Aorta (tissue), 5 donors: ENCODE data around the gene SEMG1. TPM values are rescaled to one million over a fixed set of nuclear protein-coding genes. Genes with fewer than 3 reads are reported as not detected.

ENCODE experiments used
- ATAC-seq: fragments of 200-7000 bp; cut with Tn5 transposase; one replicate; pipeline ENCODE4 v1.9.1; 2022; ENCODE audit warnings: moderate library complexity; ENCODE audit not compliant: low FRiP score
- DNase-seq, 2 donors: peaks; one replicate each; pipeline ENCODE4 v3.0.0-alpha.2; 2020
- H3K27ac ChIP-seq, 2 donors: one replicate each; pipeline ENCODE4 v1.5.1; 2013; ENCODE audit warnings: low read length in 2 of 2, mild to moderate bottlenecking in 2 of 2, moderate library complexity in 2 of 2, control low read depth in 1 of 2, inconsistent platforms in 1 of 2, low read depth in 1 of 2
- H3K27me3 ChIP-seq, 2 donors: one replicate each; pipeline ENCODE4 v1.6.1; 2013; ENCODE audit warnings: control low read depth in 1 of 2, low read length in 1 of 2, mild to moderate bottlenecking in 1 of 2, moderate library complexity in 1 of 2; ENCODE audit not compliant: insufficient read depth in 2 of 2, control insufficient read depth in 1 of 2
- H3K36me3 ChIP-seq, 2 donors: one replicate each; pipeline ENCODE4 v1.6.1; 2013; ENCODE audit warnings: control low read depth in 1 of 2, low read length in 1 of 2, mild to moderate bottlenecking in 1 of 2; ENCODE audit not compliant: insufficient read depth in 2 of 2, control insufficient read depth in 1 of 2
- H3K4me1 ChIP-seq, 2 donors: one replicate each; pipeline ENCODE4 v1.6.1; 2013; ENCODE audit warnings: low read length in 2 of 2, control low read depth in 1 of 2, mild to moderate bottlenecking in 1 of 2, moderate library complexity in 1 of 2; ENCODE audit not compliant: insufficient read depth in 2 of 2, control insufficient read depth in 1 of 2
- H3K4me3 ChIP-seq, 2 donors: one replicate each; pipeline ENCODE4 v1.5.1; 2013; ENCODE audit warnings: low read length in 2 of 2, control low read depth in 1 of 2, mild to moderate bottlenecking in 1 of 2
- H3K9me3 ChIP-seq: one replicate; pipeline ENCODE4 v1.6.1; 2013; ENCODE audit warnings: mild to moderate bottlenecking, low read length; ENCODE audit not compliant: control insufficient read depth
- WGBS, 2 donors: extraction: QIAGEN DNeasy Blood & Tissue Kit; methylation state at CpG; one replicate each; pipeline ENCODE4 v1.1.7; 2013; 5-methylcytosine and 5-hydroxymethylcytosine counted together
- intact Hi-C, 2 donors: fragments of 100-400 bp; cut with DNase I; formaldehyde crosslinking; loops; one replicate each; pipeline versions ENCODE4 v1.14.2 to v1.15.0; 2022
- polyA plus RNA-seq, 2 donors: library from polyadenylated mRNA; stranded (reverse); fragments of 200-250 nt; gene quantifications; one replicate each; pipeline ENCODE4 v1.2.3, GENCODE V29; 2013
- total RNA-seq, 2 donors: library from RNA; stranded (reverse); fragmentation: NEBNext Ultra II Directional; extraction: Animal tissue kit (Norgen Biotek cat#: 25700); gene quantifications; one replicate each; pipeline ENCODE4 v1.2.1, GENCODE V29; 2021
- donor health status: healthy with polysubstance abuse.
- donor health status: Bipolar disorder and iron deficiency.
- donor health status: DM: no; HTN: no; CAD: no.
- donor health status: DM: no; HTN: no; CAD: no.
- donor health status: DM: yes; HTN: yes; CAD: no.

SEMG1 gene
- total and polyA plus RNA-seq, 4 donors: not detected

GRCh38 chr20:45238139-45238538, 31.3 kb downstream of the SEMG1 start:
- WGBS, 2 donors: 79 to 88% methylated on average over 2 of the region's 2 CpGs
- ATAC-seq (no peak), DNase-seq (no peak)
- intact Hi-C loops: no loop called here
- Histone ChIP-seq H3K4me3 (no peak overlapping the region), H3K9me3 (peaks cover 9% of the 10 kb centered on the region), H3K27me3 (no peaks in the 10 kb centered on the region), H3K27ac (no peak overlapping the region), H3K36me3 (no peaks in the 10 kb centered on the region), H3K4me1 (no peaks in the 10 kb centered on the region)

GRCh38 chr20:45246109-45246508, 39.3 kb downstream of the SEMG1 start:
- Histone ChIP-seq H3K4me1 (no peaks in the 10 kb centered on the region), H3K36me3 (no peaks in the 10 kb centered on the region), H3K4me3 (no peak overlapping the region), H3K27ac (no peak overlapping the region), H3K27me3 (no peaks in the 10 kb centered on the region), H3K9me3 (no peaks in the 10 kb centered on the region)
- intact Hi-C loops: no loop called here
- DNase-seq (no peak), ATAC-seq (no peak)
- 17 to 19% methylated on average over 6 of the region's 6 CpGs for WGBS, 2 donors

GRCh38 chr20:45247865-45248264, 41.0 kb downstream of the SEMG1 start:
- WGBS, 2 donors: 82 to 83% methylated on average over 1 of the region's 1 CpG
- DNase-seq (no peak), ATAC-seq (no peak)
- Histone ChIP-seq H3K27ac (no peak overlapping the region), H3K9me3 (no peaks in the 10 kb centered on the region), H3K36me3 (no peaks in the 10 kb centered on the region), H3K4me3 (no peak overlapping the region), H3K4me1 (no peaks in the 10 kb centered on the region), H3K27me3 (no peaks in the 10 kb centered on the region)
- intact Hi-C loops: no loop called here

- intact Hi-C loops: no loop called here
- H3K27me3 ChIP-seq: no peaks in the 10 kb centered on the region
- H3K27ac ChIP-seq: no peak overlapping the region
- no peak for ATAC-seq
- no peaks in the 10 kb centered on the region for H3K36me3 ChIP-seq
- H3K4me3 ChIP-seq: no peak overlapping the region
- H3K4me1 ChIP-seq: no peaks in the 10 kb centered on the region
- no peak for DNase-seq
- H3K9me3 ChIP-seq: no peaks in the 10 kb centered on the region
Measured at GRCh38 chr20:45248609-45249008, 41.8 kb downstream of the SEMG1 start.

- intact Hi-C loops: no loop called here
- Histone ChIP-seq H3K9me3 (no peaks in the 10 kb centered on the region), H3K36me3 (no peaks in the 10 kb centered on the region), H3K4me1 (no peaks in the 10 kb centered on the region), H3K27me3 (no peaks in the 10 kb centered on the region), H3K4me3 (no peak overlapping the region), H3K27ac (no peak overlapping the region)
- ATAC-seq (no peak), DNase-seq (no peak)
- 47 to 53% methylated on average over 5 of the region's 5 CpGs for WGBS, 2 donors
Measured at GRCh38 chr20:45251884-45252560, 45.2 kb downstream of the SEMG1 start.

- Histone ChIP-seq H3K27ac (no peak overlapping the region), H3K36me3 (no peaks in the 10 kb centered on the region), H3K4me3 (no peak overlapping the region), H3K4me1 (no peaks in the 10 kb centered on the region), H3K9me3 (no peaks in the 10 kb centered on the region), H3K27me3 (no peaks in the 10 kb centered on the region)
- 76 to 84% methylated on average over 4 of the region's 4 CpGs for WGBS, 2 donors
- ATAC-seq (no peak), DNase-seq (no peak)
- intact Hi-C loops: no loop called here
Measured at GRCh38 chr20:45253261-45253660, 46.4 kb downstream of the SEMG1 start.

GRCh38 chr20:45254383-45255262, 47.8 kb downstream of the SEMG1 start, which contains the start of gene SLPI:
SLPI (minus strand) TSS chr20:45254564; CDS start chr20:45254543, 21 bp downstream.
- H3K27ac ChIP-seq: no peak within 1 kb of the TSS
- H3K36me3 ChIP-seq: no peaks in the 10 kb centered on the region
- no peak for DNase-seq
- no peak within 1 kb of the TSS for H3K4me3 ChIP-seq
- intact Hi-C loops: no loop called here
- no peaks in the 10 kb centered on the region for H3K4me1 ChIP-seq
- H3K27me3 ChIP-seq: no peaks in the 10 kb centered on the region
- WGBS, 2 donors: 52 to 54% methylated on average over 7 of the region's 7 CpGs
- ATAC-seq: peak; percentile 78
- no peaks in the 10 kb centered on the region for H3K9me3 ChIP-seq

GRCh38 chr20:45257161-45257560, 50.3 kb downstream of the SEMG1 start:
- H3K9me3 ChIP-seq: no peaks in the 10 kb centered on the region
- intact Hi-C loops: no loop called here
- no peaks in the 10 kb centered on the region for H3K4me1 ChIP-seq
- WGBS, 2 donors: 72 to 75% methylated on average over 3 of the region's 3 CpGs
- no peaks in the 10 kb centered on the region for H3K27me3 ChIP-seq
- H3K27ac ChIP-seq: no peak overlapping the region
- ATAC-seq (no peak), DNase-seq (no peak)
- no peaks in the 10 kb centered on the region for H3K36me3 ChIP-seq
- H3K4me3 ChIP-seq: no peak overlapping the region

GRCh38 chr20:45257711-45258110, 50.9 kb downstream of the SEMG1 start:
- Histone ChIP-seq H3K4me3 (no peak overlapping the region), H3K36me3 (no peaks in the 10 kb centered on the region), H3K9me3 (no peaks in the 10 kb centered on the region), H3K4me1 (no peaks in the 10 kb centered on the region), H3K27me3 (no peaks in the 10 kb centered on the region), H3K27ac (no peak overlapping the region)
- intact Hi-C loops: no loop called here
- ATAC-seq: no peak
- DNase-seq: no peak
- 53 to 56% methylated on average over 7 of the region's 7 CpGs for WGBS, 2 donors
